Measurements from ENCODE around the gene OPCML.
A peak's percentile ranks its signal among the peaks of the same experiment; 100 is the strongest.

The OPCML gene

GRCh38 chr11:133058501-133058900, 473.8 kb downstream of the OPCML start:
- no peak for DNase-seq

GRCh38 chr11:133053124-133053776, 479.1 kb downstream of the OPCML start:
- peak; percentile 54 for DNase-seq

- no peak for DNase-seq
These were observed 479.8 kb downstream of the OPCML start for GRCh38 chr11:133052537-133052936.

GRCh38 chr11:133049244-133050019, 482.9 kb downstream of the OPCML start:
- no peak for DNase-seq

- DNase-seq, result no peak
These were observed 484.0 kb downstream of the OPCML start for GRCh38 chr11:133048270-133048669.

GRCh38 chr11:133047771-133048115, 484.6 kb downstream of the OPCML start:
- no peak for DNase-seq

GRCh38 chr11:133047036-133047770, 485.1 kb downstream of the OPCML start:
- DNase-seq, result no peak

GRCh38 chr11:133046252-133046651, 486.0 kb downstream of the OPCML start:
- DNase-seq, result no peak

GRCh38 chr11:133041928-133042882, 490.1 kb downstream of the OPCML start:
- no peak for DNase-seq

GRCh38 chr11:133041181-133041580, 491.1 kb downstream of the OPCML start:
- DNase-seq, result no peak

GRCh38 chr11:133040289-133040900, 491.9 kb downstream of the OPCML start:
- DNase-seq, result no peak

GRCh38 chr11:133038850-133039249, 493.5 kb downstream of the OPCML start:
- DNase-seq, result no peak

- DNase-seq, result no peak
These were observed 497.4 kb downstream of the OPCML start for GRCh38 chr11:133034929-133035328.

GRCh38 chr11:133029107-133029506, 503.2 kb downstream of the OPCML start:
- DNase-seq, result no peak

- DNase-seq, result no peak
These were observed 505.3 kb downstream of the OPCML start for GRCh38 chr11:133026952-133027351.

GRCh38 chr11:133024301-133024700, 508.0 kb downstream of the OPCML start:
- DNase-seq, result no peak

- no peak for DNase-seq
These were observed 509.1 kb downstream of the OPCML start for GRCh38 chr11:133023232-133023631.

- no peak for DNase-seq
These were observed 510.7 kb downstream of the OPCML start for GRCh38 chr11:133021553-133021952.

GRCh38 chr11:133020372-133020714, 512.0 kb downstream of the OPCML start:
- no peak for DNase-seq

GRCh38 chr11:133019545-133020371, 512.5 kb downstream of the OPCML start:
- no peak for DNase-seq

GRCh38 chr11:133015457-133015856, 516.8 kb downstream of the OPCML start:
- no peak for DNase-seq
